WTC11 (cell line): ENCODE results near the gene NECAB3. TPM values are rescaled to one million over a fixed set of nuclear protein-coding genes. Genes with fewer than 3 reads are reported as not detected.

Experiments used
- ATAC-seq: fragments of 200-7000 bp; cut with Tn5 transposase; 2 replicates; pipeline ENCODE4 v1.10.0; 2021; ENCODE audit warnings: mild to moderate bottlenecking, moderate library complexity
- CTCF ChIA-PET: fragments of 300-600 bp; sonication (Branson Sonifier 250); formaldehyde crosslinking; loops from one replicate; lab custom pipeline; 2021; ENCODE audit warnings: antibody characterized with exemption; lab: Charles Lee
- POLR2A ChIA-PET: fragments of 350-600 bp; sonication (Branson Sonifier 250); formaldehyde crosslinking; loops from one replicate; lab custom pipeline; 2021; ENCODE audit warnings: antibody characterized with exemption; lab: Charles Lee
- DNase-seq: peaks from one replicate; pipeline ENCODE4 v3.0.0; 2021; ENCODE audit warnings: low spot score
- H3K27ac Mint-ChIP-seq: 2 replicates; pipeline ENCODE4 v1.8.0; 2021; ENCODE audit warnings: mixed read lengths
- H3K27me3 Mint-ChIP-seq: 2 replicates; pipeline ENCODE4 v1.8.0; 2021; ENCODE audit warnings: low read depth, mild to moderate bottlenecking, moderate library complexity, mixed read lengths
- H3K36me3 Mint-ChIP-seq: 2 replicates; pipeline ENCODE4 v1.8.0; 2021; ENCODE audit warnings: mixed read lengths
- H3K4me1 Mint-ChIP-seq: 2 replicates; pipeline ENCODE4 v1.8.0; 2022; ENCODE audit warnings: mixed read lengths
- H3K4me3 Mint-ChIP-seq: 2 replicates; pipeline ENCODE4 v1.8.0; 2021; ENCODE audit warnings: mild to moderate bottlenecking, moderate library complexity, mixed read lengths
- H3K9me3 Mint-ChIP-seq: 2 replicates; pipeline ENCODE4 v1.8.0; 2021; ENCODE audit warnings: mixed read lengths
- CREM ChIP-seq: sonication (generic); formaldehyde crosslinking; IDR thresholded peaks from 2 replicates; pipeline ENCODE4 v1.8.1; 2022; ENCODE audit warnings: mild to moderate bottlenecking, missing genetic modification reagents, moderate library complexity
- ELF4 ChIP-seq: sonication (generic); formaldehyde crosslinking; IDR thresholded peaks from 2 replicates; pipeline ENCODE4 v1.8.1; 2022; ENCODE audit warnings: low read depth, mild to moderate bottlenecking, moderate library complexity, missing genetic modification reagents
- EMX1 ChIP-seq: fragments of 250-450 bp; sonication (Bioruptor Pico); IDR thresholded peaks from 2 replicates; pipeline ENCODE4 v1.8.0; 2021; ENCODE audit warnings: mild to moderate bottlenecking
- ETV6 ChIP-seq: sonication (generic); formaldehyde crosslinking; IDR thresholded peaks from 2 replicates; pipeline ENCODE4 v1.8.1; 2022; ENCODE audit warnings: mild to moderate bottlenecking, missing genetic modification reagents
- FOXK1 ChIP-seq: sonication (generic); formaldehyde crosslinking; IDR thresholded peaks from 2 replicates; pipeline ENCODE4 v1.8.0; 2022; ENCODE audit warnings: mild to moderate bottlenecking, moderate library complexity, missing genetic modification reagents
- GTF2I ChIP-seq: fragments of 250-450 bp; sonication (Bioruptor Pico); conservative IDR thresholded peaks from 2 replicates; pipeline ENCODE4 v1.4.0; 2021; ENCODE audit warnings: mild to moderate bottlenecking
- HMGA2 ChIP-seq: fragments of 250-450 bp; sonication (Bioruptor Pico); IDR thresholded peaks from 2 replicates; pipeline ENCODE4 v1.4.0; 2021; ENCODE audit warnings: mild to moderate bottlenecking, moderate library complexity
- JUN ChIP-seq: sonication (generic); formaldehyde crosslinking; IDR thresholded peaks from 2 replicates; pipeline ENCODE4 v1.8.0; 2023; ENCODE audit warnings: mild to moderate bottlenecking, missing genetic modification reagents
- KAT7 ChIP-seq: sonication (generic); formaldehyde crosslinking; IDR thresholded peaks from 2 replicates; pipeline ENCODE4 v1.8.1; 2023; ENCODE audit warnings: missing genetic modification reagents, mild to moderate bottlenecking, borderline replicate concordance
- NFYB ChIP-seq: sonication (generic); formaldehyde crosslinking; conservative IDR thresholded peaks from 2 replicates; pipeline ENCODE4 v1.8.0; 2022; ENCODE audit warnings: low read depth, missing genetic modification reagents
- SMAD4 ChIP-seq: sonication (generic); formaldehyde crosslinking; IDR thresholded peaks from 2 replicates; pipeline ENCODE4 v1.8.0; 2022; ENCODE audit warnings: mild to moderate bottlenecking, missing genetic modification reagents
- TP53 ChIP-seq: sonication (generic); formaldehyde crosslinking; IDR thresholded peaks from 2 replicates; pipeline ENCODE4 v1.8.1; 2023; ENCODE audit warnings: mild to moderate bottlenecking, missing genetic modification reagents
- ZBTB21 ChIP-seq: sonication (generic); formaldehyde crosslinking; IDR thresholded peaks from 2 replicates; pipeline ENCODE4 v1.8.1; 2023; ENCODE audit warnings: mild to moderate bottlenecking, missing genetic modification reagents, borderline replicate concordance
- ZNF121 ChIP-seq: sonication (generic); formaldehyde crosslinking; IDR thresholded peaks from 2 replicates; pipeline ENCODE4 v1.8.0; 2023; ENCODE audit warnings: missing genetic modification reagents
- ZNF219 ChIP-seq: sonication (generic); formaldehyde crosslinking; IDR thresholded peaks from 2 replicates; pipeline ENCODE4 v1.8.0; 2023; ENCODE audit warnings: missing genetic modification reagents, mild to moderate bottlenecking, borderline replicate concordance
- ZNF263 ChIP-seq: sonication (generic); formaldehyde crosslinking; IDR thresholded peaks from 2 replicates; pipeline ENCODE4 v1.8.1; 2022; ENCODE audit warnings: low read depth, mild to moderate bottlenecking, moderate library complexity, missing genetic modification reagents
- ZNF416 ChIP-seq: fragments of 250-450 bp; sonication (Bioruptor Pico); IDR thresholded peaks from 2 replicates; pipeline ENCODE4 v1.9.0; 2021; ENCODE audit warnings: mild to moderate bottlenecking, inconsistent platforms
- ZNF423 ChIP-seq: fragments of 250-450 bp; sonication (Bioruptor Pico); IDR thresholded peaks from 2 replicates; pipeline ENCODE4 v2.1.2; 2022; ENCODE audit warnings: mild to moderate bottlenecking, moderate library complexity
- total RNA-seq: library from RNA; stranded (reverse); gene quantifications from 3 replicates; pipeline ENCODE4 v1.2.3, GENCODE V29; 2021
- TF ChIP-seq, protein P1 (sequence below): sonication (generic); formaldehyde crosslinking; IDR thresholded peaks from 2 replicates; pipeline ENCODE4 v1.8.1; 2022; ENCODE audit warnings: low read depth, mild to moderate bottlenecking, moderate library complexity, missing genetic modification reagents, borderline replicate concordance
- TF ChIP-seq, protein P2 (sequence below): sonication (generic); formaldehyde crosslinking; IDR thresholded peaks from 2 replicates; pipeline ENCODE4 v1.8.1; 2022; ENCODE audit warnings: low read depth, missing genetic modification reagents, borderline replicate concordance
- TF ChIP-seq, protein P3 (sequence below): sonication (generic); formaldehyde crosslinking; IDR thresholded peaks from 2 replicates; pipeline ENCODE4 v1.8.0; 2022; ENCODE audit warnings: mild to moderate bottlenecking, missing genetic modification reagents
- TF ChIP-seq, protein P4 (sequence below): sonication (generic); formaldehyde crosslinking; IDR thresholded peaks from 2 replicates; pipeline ENCODE4 v1.8.1; 2023; ENCODE audit warnings: mild to moderate bottlenecking, moderate library complexity, missing genetic modification reagents
- TF ChIP-seq, protein P5 (sequence below): fragments of 250-450 bp; sonication (Bioruptor Pico); conservative IDR thresholded peaks from 2 replicates; pipeline ENCODE4 v1.9.0; 2021; ENCODE audit warnings: mild to moderate bottlenecking

Gene NECAB3
- total RNA-seq, 1 experiment from 2014 or later, result 38.0 TPM

DNA sequence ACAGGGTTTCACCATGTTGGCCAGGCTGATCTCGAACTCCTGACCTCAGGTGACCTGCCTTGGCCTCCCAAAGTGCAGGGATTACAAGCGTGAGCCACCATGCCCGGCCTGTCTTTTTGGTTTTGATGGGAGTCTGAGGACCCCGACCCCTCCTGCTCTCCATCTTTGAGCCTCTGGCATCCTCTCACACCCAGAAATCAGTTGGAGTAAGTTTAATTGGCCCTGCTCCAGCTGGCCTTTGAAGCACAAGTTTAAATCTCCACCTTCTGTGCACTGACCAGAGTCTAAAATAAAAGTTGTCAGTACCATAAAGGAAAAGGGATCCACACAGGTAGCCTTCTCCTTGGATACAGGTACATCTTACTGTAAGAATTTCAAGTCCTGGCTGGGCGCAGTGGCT lies 28.0 kb downstream of the NECAB3 start:
- ATAC-seq, result no peak
- no peak for TF ChIP-seq NFYB (CRISPR knock-in tag)
- no peak for TF ChIP-seq ZNF121 (CRISPR knock-in tag)
- TF ChIP-seq, protein P1, sequence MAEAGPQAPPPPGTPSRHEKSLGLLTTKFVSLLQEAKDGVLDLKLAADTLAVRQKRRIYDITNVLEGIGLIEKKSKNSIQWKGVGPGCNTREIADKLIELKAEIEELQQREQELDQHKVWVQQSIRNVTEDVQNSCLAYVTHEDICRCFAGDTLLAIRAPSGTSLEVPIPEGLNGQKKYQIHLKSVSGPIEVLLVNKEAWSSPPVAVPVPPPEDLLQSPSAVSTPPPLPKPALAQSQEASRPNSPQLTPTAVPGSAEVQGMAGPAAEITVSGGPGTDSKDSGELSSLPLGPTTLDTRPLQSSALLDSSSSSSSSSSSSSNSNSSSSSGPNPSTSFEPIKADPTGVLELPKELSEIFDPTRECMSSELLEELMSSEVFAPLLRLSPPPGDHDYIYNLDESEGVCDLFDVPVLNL, result no peak
- no peak for TF ChIP-seq FOXK1
- no peak for TF ChIP-seq EMX1 (CRISPR knock-in tag)
- no peak for TF ChIP-seq KAT7 (CRISPR knock-in tag)
- TF ChIP-seq GTF2I, result no peak
- TF ChIP-seq, protein P2, sequence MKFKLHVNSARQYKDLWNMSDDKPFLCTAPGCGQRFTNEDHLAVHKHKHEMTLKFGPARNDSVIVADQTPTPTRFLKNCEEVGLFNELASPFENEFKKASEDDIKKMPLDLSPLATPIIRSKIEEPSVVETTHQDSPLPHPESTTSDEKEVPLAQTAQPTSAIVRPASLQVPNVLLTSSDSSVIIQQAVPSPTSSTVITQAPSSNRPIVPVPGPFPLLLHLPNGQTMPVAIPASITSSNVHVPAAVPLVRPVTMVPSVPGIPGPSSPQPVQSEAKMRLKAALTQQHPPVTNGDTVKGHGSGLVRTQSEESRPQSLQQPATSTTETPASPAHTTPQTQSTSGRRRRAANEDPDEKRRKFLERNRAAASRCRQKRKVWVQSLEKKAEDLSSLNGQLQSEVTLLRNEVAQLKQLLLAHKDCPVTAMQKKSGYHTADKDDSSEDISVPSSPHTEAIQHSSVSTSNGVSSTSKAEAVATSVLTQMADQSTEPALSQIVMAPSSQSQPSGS (CRISPR knock-in tag), result no peak
- TF ChIP-seq JUN (CRISPR knock-in tag), result no peak
- TF ChIP-seq, all 79 proteins: peak for 0
- CTCF ChIA-PET, result interaction anchor here (1.1 kb wide), 1 partner anchor 189 kb away, joined by 8 read pairs; no protein-coding TSS in a partner anchor
- H3K27ac Mint-ChIP-seq, result no peak overlapping the region
- no peaks in the 10 kb centered on the region for H3K27me3 Mint-ChIP-seq
- no peak for DNase-seq
- no peaks in the 10 kb centered on the region for H3K9me3 Mint-ChIP-seq
- POLR2A ChIA-PET, result no interaction called here
- H3K36me3 Mint-ChIP-seq, result peaks cover 18% of the 10 kb centered on the region
- no peak overlapping the region for H3K4me3 Mint-ChIP-seq
- peaks cover 10% of the 10 kb centered on the region for H3K4me1 Mint-ChIP-seq

DNA sequence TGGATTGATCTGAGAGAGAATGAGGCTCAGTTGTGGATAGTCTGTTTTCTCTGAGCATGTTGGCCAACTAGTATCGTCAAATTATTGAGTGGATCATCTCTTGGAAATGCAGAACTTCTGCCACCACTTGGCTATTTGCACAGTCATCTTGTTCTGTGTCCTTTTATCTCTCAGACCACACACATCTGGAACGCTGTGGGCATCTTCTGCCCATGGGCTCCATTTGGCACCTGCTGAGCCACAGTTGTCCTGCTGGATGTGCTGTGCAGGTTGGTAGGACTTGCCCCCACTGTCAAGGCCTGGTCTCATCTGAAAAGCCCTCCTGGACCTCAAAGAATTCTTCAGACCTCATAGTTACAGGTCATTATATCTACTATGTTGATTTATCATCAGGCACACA lies 28.8 kb downstream of the NECAB3 start:
- POLR2A ChIA-PET, result no interaction called here
- no peak for ATAC-seq
- TF ChIP-seq SMAD4 (no peak), CREM (no peak), ZNF219 (CRISPR knock-in tag) (no peak), ZNF423 (CRISPR knock-in tag) (no peak), TP53 (no peak), HMGA2 (no peak), ETV6 (CRISPR knock-in tag) (no peak), ZBTB21 (no peak), ELF4 (no peak), ZNF416 (no peak), ZNF263 (CRISPR knock-in tag) (no peak)
- TF ChIP-seq, protein P3, sequence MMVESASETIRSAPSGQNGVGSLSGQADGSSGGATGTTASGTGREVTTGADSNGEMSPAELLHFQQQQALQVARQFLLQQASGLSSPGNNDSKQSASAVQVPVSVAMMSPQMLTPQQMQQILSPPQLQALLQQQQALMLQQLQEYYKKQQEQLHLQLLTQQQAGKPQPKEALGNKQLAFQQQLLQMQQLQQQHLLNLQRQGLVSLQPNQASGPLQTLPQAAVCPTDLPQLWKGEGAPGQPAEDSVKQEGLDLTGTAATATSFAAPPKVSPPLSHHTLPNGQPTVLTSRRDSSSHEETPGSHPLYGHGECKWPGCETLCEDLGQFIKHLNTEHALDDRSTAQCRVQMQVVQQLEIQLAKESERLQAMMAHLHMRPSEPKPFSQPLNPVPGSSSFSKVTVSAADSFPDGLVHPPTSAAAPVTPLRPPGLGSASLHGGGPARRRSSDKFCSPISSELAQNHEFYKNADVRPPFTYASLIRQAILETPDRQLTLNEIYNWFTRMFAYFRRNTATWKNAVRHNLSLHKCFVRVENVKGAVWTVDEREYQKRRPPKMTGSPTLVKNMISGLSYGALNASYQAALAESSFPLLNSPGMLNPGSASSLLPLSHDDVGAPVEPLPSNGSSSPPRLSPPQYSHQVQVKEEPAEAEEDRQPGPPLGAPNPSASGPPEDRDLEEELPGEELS (CRISPR knock-in tag), result no peak
- TF ChIP-seq, protein P2 (CRISPR knock-in tag), result no peak
- TF ChIP-seq, protein P4, sequence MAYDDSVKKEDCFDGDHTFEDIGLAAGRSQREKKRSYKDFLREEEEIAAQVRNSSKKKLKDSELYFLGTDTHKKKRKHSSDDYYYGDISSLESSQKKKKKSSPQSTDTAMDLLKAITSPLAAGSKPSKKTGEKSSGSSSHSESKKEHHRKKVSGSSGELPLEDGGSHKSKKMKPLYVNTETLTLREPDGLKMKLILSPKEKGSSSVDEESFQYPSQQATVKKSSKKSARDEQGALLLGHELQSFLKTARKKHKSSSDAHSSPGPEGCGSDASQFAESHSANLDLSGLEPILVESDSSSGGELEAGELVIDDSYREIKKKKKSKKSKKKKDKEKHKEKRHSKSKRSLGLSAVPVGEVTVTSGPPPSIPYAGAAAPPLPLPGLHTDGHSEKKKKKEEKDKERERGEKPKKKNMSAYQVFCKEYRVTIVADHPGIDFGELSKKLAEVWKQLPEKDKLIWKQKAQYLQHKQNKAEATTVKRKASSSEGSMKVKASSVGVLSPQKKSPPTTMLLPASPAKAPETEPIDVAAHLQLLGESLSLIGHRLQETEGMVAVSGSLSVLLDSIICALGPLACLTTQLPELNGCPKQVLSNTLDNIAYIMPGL (CRISPR knock-in tag), result no peak
- TF ChIP-seq, protein P5, sequence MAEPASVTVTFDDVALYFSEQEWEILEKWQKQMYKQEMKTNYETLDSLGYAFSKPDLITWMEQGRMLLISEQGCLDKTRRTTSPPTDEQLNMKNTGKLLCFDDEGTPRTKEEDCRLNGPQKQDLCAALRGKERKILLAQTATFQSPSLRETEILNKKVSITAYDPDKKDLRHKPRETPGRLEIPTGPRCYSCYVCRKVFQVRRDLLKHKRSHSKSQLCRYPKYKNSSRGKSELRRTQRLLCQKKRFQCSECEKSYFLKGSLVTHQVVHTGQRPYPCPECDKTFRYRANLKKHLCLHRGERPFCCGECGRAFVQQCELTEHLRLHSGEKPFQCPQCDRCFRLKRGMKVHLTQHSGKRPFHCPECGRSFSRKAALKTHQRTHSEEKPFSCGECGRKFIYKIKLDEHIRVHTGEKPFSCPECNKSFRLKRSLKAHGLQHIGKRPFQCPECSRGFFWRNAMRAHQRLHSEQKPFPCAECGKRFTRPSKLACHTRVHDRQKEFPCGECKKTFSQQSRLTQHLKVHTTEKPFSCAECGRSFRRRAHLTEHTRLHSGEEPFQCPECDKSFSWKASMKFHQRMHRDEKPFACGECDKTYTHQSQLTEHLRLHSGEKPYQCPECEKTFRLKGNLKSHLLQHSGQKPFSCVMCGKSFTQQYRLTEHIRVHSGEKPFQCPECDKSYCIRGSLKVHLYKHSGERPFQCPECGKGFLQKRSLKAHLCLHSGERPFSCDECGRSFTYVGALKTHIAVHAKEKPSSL, result no peak
- TF ChIP-seq, all 79 proteins: peak for 0
- no peak for DNase-seq
- Mint-ChIP-seq H3K4me3 (no peak overlapping the region), H3K4me1 (peaks cover 7% of the 10 kb centered on the region), H3K9me3 (no peaks in the 10 kb centered on the region), H3K27ac (no peak overlapping the region), H3K27me3 (no peaks in the 10 kb centered on the region), H3K36me3 (peaks cover 24% of the 10 kb centered on the region)
- CTCF ChIA-PET, result interaction anchor here (1.0 to 1.2 kb wide), 2 partner anchors 8 to 188 kb away, joined by 3 to 5 read pairs; no protein-coding TSS in a partner anchor
